Activated CD4-positive, alpha-beta memory T cell treated with anti-CD3 and anti-CD28 coated beads, Interleukin-2, amount 10 ng/mL, durations not matched to agents 7 days and 5 days (primary cell): ENCODE data around the gene PRKCA. TPM values are rescaled to one million over a fixed set of nuclear protein-coding genes. Genes with fewer than 3 reads are reported as not detected.
A peak's percentile ranks its signal among the peaks of the same experiment; 100 is the strongest.

ENCODE experiments used
- CTCF ChIA-PET: fragments of 350-600 bp; sonication (Branson Sonifier 250); formaldehyde crosslinking; loops from one replicate; lab custom pipeline; 2021; ENCODE audit warnings: antibody characterized with exemption, inconsistent platforms; lab: Charles Lee
- POLR2A ChIA-PET: fragments of 350-600 bp; sonication (Branson Sonifier 250); formaldehyde crosslinking; loops from one replicate; lab custom pipeline; 2021; ENCODE audit warnings: antibody characterized with exemption; lab: Charles Lee
- DNase-seq: peaks from one replicate; pipeline ENCODE4 v3.0.0-alpha.2; 2020
- H3K27ac Mint-ChIP-seq: one replicate; pipeline ENCODE4 v1.8.0; 2021; ENCODE audit warnings: mild to moderate bottlenecking, mixed read lengths
- H3K27me3 Mint-ChIP-seq: one replicate; pipeline ENCODE4 v1.8.0; 2021; ENCODE audit warnings: mixed read lengths
- H3K36me3 Mint-ChIP-seq: one replicate; pipeline ENCODE4 v1.8.0; 2021; ENCODE audit warnings: low read depth, mixed read lengths
- H3K4me1 Mint-ChIP-seq: one replicate; pipeline ENCODE4 v1.8.0; 2021; ENCODE audit warnings: mixed read lengths
- H3K4me3 Mint-ChIP-seq: one replicate; pipeline ENCODE4 v1.8.0; 2021; ENCODE audit warnings: mild to moderate bottlenecking, mixed read lengths
- H3K9me3 Mint-ChIP-seq: one replicate; pipeline ENCODE4 v1.8.0; 2021; ENCODE audit warnings: mixed read lengths
- total RNA-seq, 2 experiments: library from RNA; stranded (reverse); gene quantifications; one replicate each; pipeline ENCODE4 v1.2.3, GENCODE V29; 2021

Gene PRKCA
- total RNA-seq, 2 experiments from 2014 or later: 57.6 to 61.3 TPM

DNA sequence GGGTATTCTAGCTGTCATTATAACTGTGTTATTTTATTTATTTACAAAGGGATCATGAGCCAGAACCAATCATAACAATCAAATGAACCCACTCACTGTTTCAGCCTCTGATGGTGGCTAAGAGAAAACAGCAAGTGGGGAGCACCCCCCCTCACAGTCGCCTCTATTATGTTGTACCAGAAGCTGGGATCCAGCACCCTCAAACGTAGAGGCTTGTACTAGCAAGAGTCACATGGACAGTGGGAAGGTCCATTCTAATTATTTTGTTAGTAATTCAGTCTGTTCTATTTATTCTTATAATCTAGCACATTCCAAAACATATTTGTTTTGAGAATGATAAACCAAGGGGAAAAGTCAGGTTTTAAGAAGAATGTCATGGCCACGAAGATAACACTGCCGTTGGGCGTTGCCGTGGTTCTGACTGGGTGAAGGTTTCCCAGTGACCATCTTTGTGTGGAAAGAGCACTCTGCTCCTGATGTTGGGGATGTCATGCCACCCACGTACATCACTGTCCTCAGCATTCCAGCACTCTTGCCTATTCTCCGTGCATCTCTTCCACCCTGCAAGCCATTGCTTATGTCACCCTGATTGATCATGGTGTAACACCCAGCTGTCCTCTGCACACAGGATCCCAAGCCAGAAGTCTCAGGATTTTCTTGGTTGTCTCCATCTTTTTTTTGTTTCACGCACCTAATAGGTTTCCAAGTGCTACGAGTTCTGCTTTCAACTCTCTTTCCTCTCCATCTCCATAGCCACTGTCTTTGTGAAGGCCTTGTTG lies 205.8 kb downstream of the PRKCA start:
- peaks cover 69% of the 10 kb centered on the region for H3K4me1 Mint-ChIP-seq
- H3K4me3 Mint-ChIP-seq: no peak overlapping the region
- no peaks in the 10 kb centered on the region for H3K9me3 Mint-ChIP-seq
- CTCF ChIA-PET: interaction anchor here (0.7 to 1.3 kb wide), 3 partner anchors 12 to 204 kb away, joined by 3 to 7 read pairs (median 6); no protein-coding TSS in a partner anchor
- no peak for DNase-seq
- POLR2A ChIA-PET: interaction anchor here (0.8 to 1.4 kb wide), 5 partner anchors 14 to 41 kb away, joined by 3 to 4 read pairs (median 3); no protein-coding TSS in a partner anchor
- no peaks in the 10 kb centered on the region for H3K27me3 Mint-ChIP-seq
- peaks cover 29% of the 10 kb centered on the region for H3K36me3 Mint-ChIP-seq
- peak overlapping the region; percentile 93 for H3K27ac Mint-ChIP-seq

DNA sequence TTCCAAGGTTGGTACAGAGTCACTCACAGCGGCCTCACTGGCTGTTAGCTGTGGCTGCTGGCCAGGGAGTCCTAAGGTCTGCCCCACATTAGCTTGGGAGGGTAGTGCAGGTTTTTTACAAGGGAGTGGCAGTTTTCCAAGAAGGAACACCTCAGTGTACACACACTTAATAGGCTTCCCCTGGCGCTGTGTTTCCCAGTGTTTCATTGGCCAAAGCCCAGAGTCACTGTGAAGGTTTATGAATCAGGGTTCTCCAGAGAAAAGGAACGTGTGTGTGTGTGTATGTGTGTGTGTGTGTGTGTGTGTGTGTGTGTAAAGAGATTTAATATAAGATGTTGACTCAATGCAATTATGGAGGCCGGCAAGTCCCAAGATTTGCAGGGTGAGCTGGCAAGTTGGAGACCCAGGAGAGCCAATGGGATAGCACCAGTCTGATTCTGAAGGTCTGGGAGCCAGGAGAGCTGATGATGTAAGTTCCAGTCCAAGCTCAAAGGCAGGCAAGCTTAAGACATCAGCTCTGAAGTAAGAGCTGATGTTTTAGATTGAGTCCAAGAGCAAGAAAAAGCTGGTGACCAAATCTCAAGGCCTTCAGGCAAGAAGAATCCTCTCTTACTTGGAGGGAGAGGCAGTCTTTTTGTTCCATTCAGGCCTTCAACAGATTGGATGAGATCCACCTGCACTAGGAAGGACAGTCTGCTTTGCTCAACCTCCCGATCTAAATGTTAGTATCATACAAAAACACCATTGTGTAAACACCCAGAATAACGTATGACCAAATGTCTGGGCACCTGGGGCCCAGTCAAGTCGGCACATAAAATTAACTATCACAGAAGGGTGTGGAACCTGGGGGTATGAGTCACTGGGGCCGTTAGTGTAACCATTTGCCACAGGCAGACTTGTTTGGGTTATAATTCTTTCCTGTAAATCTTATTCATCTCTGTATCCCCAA lies 206.8 kb downstream of the PRKCA start:
- peaks cover 34% of the 10 kb centered on the region for H3K36me3 Mint-ChIP-seq
- H3K27ac Mint-ChIP-seq: peak overlapping the region; percentile 93
- POLR2A ChIA-PET: interaction anchor here (1.6 kb wide), 1 partner anchor 33 kb away, joined by 7 read pairs; no protein-coding TSS in a partner anchor
- H3K27me3 Mint-ChIP-seq: no peaks in the 10 kb centered on the region
- H3K4me1 Mint-ChIP-seq: peaks cover 76% of the 10 kb centered on the region
- H3K4me3 Mint-ChIP-seq: peak overlapping the region; percentile 68
- CTCF ChIA-PET: interaction anchor here (1.0 kb wide), 2 partner anchors 15 to 56 kb away, joined by 3 to 4 read pairs; no protein-coding TSS in a partner anchor
- no peaks in the 10 kb centered on the region for H3K9me3 Mint-ChIP-seq
- DNase-seq: peak; percentile 68

GRCh38 chr17:66509926-66510325 lies 207.5 kb downstream of the PRKCA start:
- no peaks in the 10 kb centered on the region for H3K9me3 Mint-ChIP-seq
- peaks cover 41% of the 10 kb centered on the region for H3K36me3 Mint-ChIP-seq
- peak overlapping the region; percentile 68 for H3K4me3 Mint-ChIP-seq
- no peak for DNase-seq
- H3K4me1 Mint-ChIP-seq: peaks cover 83% of the 10 kb centered on the region
- ChIA-PET CTCF (interaction anchor here (1.0 kb wide), 1 partner anchor 14 kb away, joined by 4 read pairs; no protein-coding TSS in a partner anchor), POLR2A (interaction anchor here (1.6 kb wide), 1 partner anchor 32 kb away, joined by 7 read pairs; no protein-coding TSS in a partner anchor)
- peak overlapping the region; percentile 93 for H3K27ac Mint-ChIP-seq
- no peaks in the 10 kb centered on the region for H3K27me3 Mint-ChIP-seq

- H3K9me3 Mint-ChIP-seq: no peaks in the 10 kb centered on the region
- H3K4me1 Mint-ChIP-seq: peaks cover 88% of the 10 kb centered on the region
- no peak for DNase-seq
- ChIA-PET POLR2A (interaction anchor here (1.0 to 1.4 kb wide), 3 partner anchors 11 to 30 kb away, joined by 3 to 4 read pairs (median 3); no protein-coding TSS in a partner anchor), CTCF (interaction anchor here (1.1 to 1.8 kb wide), 2 partner anchors 11 to 56 kb away, joined by 3 to 5 read pairs; no protein-coding TSS in a partner anchor)
- H3K36me3 Mint-ChIP-seq: peaks cover 45% of the 10 kb centered on the region
- peak overlapping the region; percentile 13 for H3K27ac Mint-ChIP-seq
- no peaks in the 10 kb centered on the region for H3K27me3 Mint-ChIP-seq
- no peak overlapping the region for H3K4me3 Mint-ChIP-seq
Observed at GRCh38 chr17:66511135-66511534, 208.7 kb downstream of the PRKCA start.

DNA sequence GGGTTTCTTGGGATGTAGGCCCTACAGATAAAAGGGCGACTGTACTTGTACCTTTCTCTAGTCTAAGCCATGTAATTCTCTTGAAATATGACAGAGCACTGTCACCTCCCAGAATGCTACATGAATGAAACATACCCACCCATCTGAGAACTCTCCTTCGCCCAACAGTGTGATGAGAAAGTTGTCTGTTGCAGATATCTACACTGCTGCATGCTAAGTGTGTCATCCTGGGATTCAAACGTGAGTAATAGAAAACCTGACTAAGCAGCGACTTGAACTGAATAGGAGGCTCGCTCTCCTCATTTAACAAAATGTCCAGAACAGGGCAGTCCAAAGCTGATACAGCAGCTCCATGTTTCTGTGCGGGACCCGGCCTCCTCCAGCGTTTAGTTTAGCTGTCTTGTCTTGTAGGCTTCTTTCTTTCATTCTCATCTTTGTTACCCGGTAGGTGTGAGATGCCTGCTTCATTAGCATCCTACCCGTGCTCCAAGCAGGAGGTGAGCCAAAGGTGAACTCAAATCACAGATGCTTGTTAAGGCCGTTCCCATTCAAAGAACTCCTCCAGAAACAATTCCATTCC lies 211.9 kb downstream of the PRKCA start:
- no peak for DNase-seq
- Mint-ChIP-seq H3K36me3 (peaks cover 48% of the 10 kb centered on the region), H3K9me3 (no peaks in the 10 kb centered on the region), H3K4me1 (peaks cover 84% of the 10 kb centered on the region), H3K27ac (no peak overlapping the region), H3K4me3 (no peak overlapping the region), H3K27me3 (no peaks in the 10 kb centered on the region)
- ChIA-PET CTCF (no interaction called here), POLR2A (no interaction called here)

DNA sequence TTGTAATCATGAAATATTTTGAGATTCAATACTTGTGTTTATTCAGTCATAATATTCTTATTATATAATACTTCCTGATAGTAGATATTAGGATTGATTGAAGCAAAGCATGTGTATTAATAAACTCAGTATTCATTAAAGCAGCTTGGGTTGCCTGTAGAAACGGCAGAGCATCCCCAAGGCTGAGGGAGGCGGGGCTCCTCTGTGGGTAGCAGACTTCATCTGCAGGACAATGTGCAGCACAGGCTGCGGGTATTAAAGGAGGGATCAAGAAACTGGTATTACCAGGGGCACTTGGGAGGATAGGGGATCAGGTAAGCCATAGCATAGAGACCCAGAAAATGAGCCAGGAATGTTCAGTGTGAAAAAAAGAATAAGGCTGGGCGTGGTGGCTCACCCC lies 213.6 kb downstream of the PRKCA start:
- Mint-ChIP-seq H3K27me3 (no peaks in the 10 kb centered on the region), H3K9me3 (no peaks in the 10 kb centered on the region), H3K4me1 (peaks cover 77% of the 10 kb centered on the region), H3K4me3 (no peak overlapping the region), H3K36me3 (peaks cover 51% of the 10 kb centered on the region), H3K27ac (no peak overlapping the region)
- ChIA-PET POLR2A (no interaction called here), CTCF (no interaction called here)
- no peak for DNase-seq

DNA sequence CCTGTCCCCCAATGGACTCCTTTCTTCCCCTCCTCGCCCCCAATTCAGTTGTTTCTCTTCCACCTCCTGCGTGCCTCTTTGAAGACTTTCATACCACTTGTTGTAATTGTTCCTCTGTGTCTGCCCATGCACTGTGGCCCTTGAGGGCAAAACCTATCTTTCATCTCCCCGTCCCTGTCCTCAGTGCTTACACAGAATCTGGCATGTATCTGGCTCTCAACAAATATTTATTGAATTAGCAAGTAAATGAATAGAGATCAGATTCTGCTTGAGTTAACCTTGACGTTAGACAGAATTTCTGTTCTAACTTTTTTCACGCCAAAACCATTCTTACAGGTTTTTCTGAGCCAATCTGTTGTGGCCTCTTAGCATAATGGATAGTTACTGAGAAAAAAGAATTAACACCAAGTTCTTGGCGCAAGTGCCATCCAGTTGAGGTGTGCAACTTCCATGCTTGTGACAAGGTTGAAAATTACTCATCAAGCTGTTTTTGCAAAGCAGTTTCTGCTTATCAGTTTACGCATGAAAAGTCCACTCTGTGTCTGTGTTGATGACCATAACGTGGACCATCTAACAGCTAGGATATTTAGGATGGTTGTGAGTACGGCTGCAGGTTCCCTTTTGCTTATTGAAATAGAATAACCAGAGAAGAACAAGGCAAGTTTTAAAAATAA lies 215.1 kb downstream of the PRKCA start:
- CTCF ChIA-PET: no interaction called here
- no peak overlapping the region for H3K4me3 Mint-ChIP-seq
- H3K27me3 Mint-ChIP-seq: no peaks in the 10 kb centered on the region
- H3K27ac Mint-ChIP-seq: peak overlapping the region; percentile 50
- no peak for DNase-seq
- peaks cover 51% of the 10 kb centered on the region for H3K36me3 Mint-ChIP-seq
- H3K9me3 Mint-ChIP-seq: no peaks in the 10 kb centered on the region
- peaks cover 78% of the 10 kb centered on the region for H3K4me1 Mint-ChIP-seq
- POLR2A ChIA-PET: interaction anchor here (1.9 kb wide), 1 partner anchor 29 kb away, joined by 5 read pairs; no protein-coding TSS in a partner anchor

GRCh38 chr17:66518108-66518507 lies 215.7 kb downstream of the PRKCA start:
- Mint-ChIP-seq H3K27me3 (no peaks in the 10 kb centered on the region), H3K9me3 (no peaks in the 10 kb centered on the region), H3K4me1 (peaks cover 78% of the 10 kb centered on the region), H3K27ac (peak overlapping the region; percentile 50), H3K4me3 (no peak overlapping the region), H3K36me3 (peaks cover 52% of the 10 kb centered on the region)
- ChIA-PET POLR2A (interaction anchor here (1.9 kb wide), 1 partner anchor 29 kb away, joined by 5 read pairs; no protein-coding TSS in a partner anchor), CTCF (no interaction called here)
- no peak for DNase-seq

DNA sequence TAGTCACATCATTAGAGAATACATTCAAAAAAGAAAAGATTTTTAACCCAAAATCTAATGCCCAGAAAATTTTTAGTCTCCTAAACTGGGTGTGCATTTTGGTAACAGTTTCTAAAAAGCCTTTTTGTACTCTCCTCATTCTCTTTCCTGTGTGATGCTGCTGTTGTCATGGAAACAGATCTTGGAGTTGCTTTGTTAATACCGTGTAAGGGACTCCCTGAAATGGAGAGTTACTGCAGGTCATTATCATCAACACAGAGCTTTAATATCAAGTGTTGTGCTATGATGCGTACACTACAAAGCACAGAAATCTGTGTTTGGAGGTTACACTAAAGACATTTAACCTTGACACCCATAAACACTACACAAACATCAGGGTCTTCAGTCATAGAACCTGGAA lies 216.3 kb downstream of the PRKCA start:
- no peaks in the 10 kb centered on the region for H3K9me3 Mint-ChIP-seq

GRCh38 chr17:66519154-66519553 lies 216.7 kb downstream of the PRKCA start:
- POLR2A ChIA-PET: interaction anchor here (1.3 to 1.9 kb wide), 2 partner anchors 28 to 52 kb away, joined by 3 to 5 read pairs; no protein-coding TSS in a partner anchor
- H3K9me3 Mint-ChIP-seq: no peaks in the 10 kb centered on the region
- no peak for DNase-seq
- CTCF ChIA-PET: no interaction called here
- H3K4me3 Mint-ChIP-seq: no peak overlapping the region
- peaks cover 80% of the 10 kb centered on the region for H3K4me1 Mint-ChIP-seq
- H3K27ac Mint-ChIP-seq: no peak overlapping the region
- H3K36me3 Mint-ChIP-seq: peaks cover 48% of the 10 kb centered on the region
- no peaks in the 10 kb centered on the region for H3K27me3 Mint-ChIP-seq

More for the DNA sequence above, 216.3 kb downstream of the PRKCA start:
- POLR2A ChIA-PET: interaction anchor here (1.3 to 1.9 kb wide), 2 partner anchors 28 to 51 kb away, joined by 3 to 5 read pairs; no protein-coding TSS in a partner anchor
- peaks cover 50% of the 10 kb centered on the region for H3K36me3 Mint-ChIP-seq
- H3K4me1 Mint-ChIP-seq: peaks cover 79% of the 10 kb centered on the region
- DNase-seq: no peak
- no peak overlapping the region for H3K27ac Mint-ChIP-seq
- no peaks in the 10 kb centered on the region for H3K27me3 Mint-ChIP-seq
- CTCF ChIA-PET: no interaction called here
- no peak overlapping the region for H3K4me3 Mint-ChIP-seq

GRCh38 chr17:66520999-66521398 lies 218.6 kb downstream of the PRKCA start:
- no peak overlapping the region for H3K27ac Mint-ChIP-seq
- H3K27me3 Mint-ChIP-seq: no peaks in the 10 kb centered on the region
- ChIA-PET CTCF (interaction anchor here (1.5 kb wide), 1 partner anchor 22 kb away, joined by 3 read pairs; no protein-coding TSS in a partner anchor), POLR2A (no interaction called here)
- no peak for DNase-seq
- peaks cover 37% of the 10 kb centered on the region for H3K36me3 Mint-ChIP-seq
- H3K4me1 Mint-ChIP-seq: peaks cover 78% of the 10 kb centered on the region
- no peak overlapping the region for H3K4me3 Mint-ChIP-seq
- H3K9me3 Mint-ChIP-seq: no peaks in the 10 kb centered on the region
